Ishikawa (cell line): ENCODE data around the gene YJEFN3.

Experiments
- CEBPB ChIP-seq: IDR thresholded peaks from 2 replicates; pipeline ENCODE4 v1.6.1; 2012
- CREB1 ChIP-seq: IDR thresholded peaks from 2 replicates; pipeline ENCODE4 v1.6.1; 2012; ENCODE audit warnings: low read depth
- EGR1 ChIP-seq: IDR thresholded peaks from 2 replicates; pipeline ENCODE4 v1.6.1; 2012
- EP300 ChIP-seq: IDR thresholded peaks from 2 replicates; pipeline ENCODE4 v1.6.1; 2012; ENCODE audit warnings: borderline replicate concordance
- FOXM1 ChIP-seq: IDR thresholded peaks from 2 replicates; pipeline ENCODE4 v1.6.1; 2012; ENCODE audit warnings: low read depth, borderline replicate concordance
- MAX ChIP-seq: IDR thresholded peaks from 2 replicates; pipeline ENCODE4 v1.6.1; 2012
- NFIC ChIP-seq: IDR thresholded peaks from 2 replicates; pipeline ENCODE4 v1.6.1; 2012
- RAD21 ChIP-seq: IDR thresholded peaks from 2 replicates; pipeline ENCODE4 v1.6.1; 2012; ENCODE audit warnings: low read depth
- REST ChIP-seq: IDR thresholded peaks from 2 replicates; pipeline ENCODE4 v1.6.1; 2012; ENCODE audit warnings: low read depth, mild to moderate bottlenecking
- TAF1 ChIP-seq: IDR thresholded peaks from 2 replicates; pipeline ENCODE4 v1.6.1; 2012; ENCODE audit warnings: low read depth, mild to moderate bottlenecking
- TCF12 ChIP-seq: IDR thresholded peaks from 2 replicates; pipeline ENCODE4 v1.6.1; 2012; ENCODE audit warnings: low read depth
- TEAD4 ChIP-seq: IDR thresholded peaks from 2 replicates; pipeline ENCODE4 v1.6.1; 2012
- USF1 ChIP-seq: IDR thresholded peaks from 2 replicates; pipeline ENCODE4 v1.6.1; 2012
- YY1 ChIP-seq: IDR thresholded peaks from 2 replicates; pipeline ENCODE4 v1.6.1; 2012; ENCODE audit warnings: low read depth
- ZBTB7A ChIP-seq: IDR thresholded peaks from 2 replicates; pipeline ENCODE4 v1.6.1; 2012; ENCODE audit warnings: low read depth

Gene YJEFN3

GRCh38 chr19:19532806-19533701 lies 4.3 kb downstream of the YJEFN3 start:
- TF ChIP-seq YY1 (no peak), REST (no peak), CEBPB (no peak), TCF12 (no peak), RAD21 (no peak), EGR1 (no peak), MAX (no peak), EP300 (no peak), NFIC (no peak), TEAD4 (no peak), CREB1 (no peak), TAF1 (no peak), ZBTB7A (no peak)

GRCh38 chr19:19533841-19534240 lies 5.1 kb downstream of the YJEFN3 start:
- TF ChIP-seq TAF1 (no peak), CEBPB (no peak), TEAD4 (no peak), NFIC (no peak), YY1 (no peak), RAD21 (no peak), USF1 (no peak), TCF12 (no peak)

GRCh38 chr19:19534556-19535265 lies 6.0 kb downstream of the YJEFN3 start:
- TF ChIP-seq ZBTB7A (no peak), TEAD4 (no peak), TCF12 (no peak), YY1 (no peak), TAF1 (no peak), REST (no peak), MAX (no peak), EGR1 (no peak), USF1 (no peak), FOXM1 (no peak), NFIC (no peak), EP300 (no peak), RAD21 (no peak), CEBPB (no peak), CREB1 (no peak)

- TF ChIP-seq FOXM1 (no peak), RAD21 (no peak), EGR1 (no peak), YY1 (no peak), USF1 (no peak), TCF12 (no peak), NFIC (no peak), REST (no peak), MAX (no peak), CREB1 (no peak), TEAD4 (no peak)
Observed at GRCh38 chr19:19535311-19536191, 6.8 kb downstream of the YJEFN3 start.
